HEK293 (cell line): ENCODE measurements around the gene LAMB4.

Experiments
- CTCF ChIA-PET: fragments of 350-600 bp; formaldehyde crosslinking; extraction: SDS; loops from one replicate; lab custom pipeline; 2021; ENCODE audit warnings: antibody characterized with exemption; lab: Yijun Ruan, JAX
- POLR2A ChIA-PET: fragments of 300-600 bp; formaldehyde crosslinking; extraction: SDS; loops from one replicate; lab custom pipeline; 2020; ENCODE audit warnings: antibody characterized with exemption, inconsistent platforms; lab: Yijun Ruan, JAX
- H3K27ac ChIP-seq: fragments of 200-500 bp; sonication (Bioruptor generic); 2 replicates; pipeline ENCODE4 v1.5.1; 2014; ENCODE audit warnings: low read depth, low read length, control low read depth, inconsistent platforms; ENCODE audit errors: extremely low read depth
- H3K36me3 ChIP-seq, 2 experiments: fragments of 200-500 bp in 1 of 2; sonication (Bioruptor generic) in 1 of 2; 1 replicate in 1 of 2; 2 replicates in 1 of 2; pipeline ENCODE4 v1.5.1; 2014 to 2017; ENCODE audit warnings: inconsistent platforms in 2 of 2, low read length in 2 of 2; ENCODE audit not compliant: control insufficient read depth in 2 of 2, insufficient read depth in 1 of 2
- H3K4me1 ChIP-seq: fragments of 200-500 bp; sonication (Bioruptor generic); 2 replicates; pipeline ENCODE4 v1.5.1; 2014; ENCODE audit warnings: mild to moderate bottlenecking, low read length, inconsistent platforms; ENCODE audit not compliant: control insufficient read depth, insufficient read depth
- H3K4me3 ChIP-seq: 2 replicates; pipeline ENCODE4 v1.5.1; 2011; ENCODE audit warnings: low read depth, mild to moderate bottlenecking, control low read depth, low read length, moderate library complexity
- H3K9me3 ChIP-seq: fragments of 200-500 bp; sonication (Bioruptor generic); 2 replicates; pipeline ENCODE4 v1.5.1; 2014; ENCODE audit warnings: low read depth, low read length, inconsistent platforms; ENCODE audit not compliant: control insufficient read depth, insufficient read depth
- BCL6B ChIP-seq: fragments of 450-650 bp; formaldehyde crosslinking; IDR thresholded peaks from 2 replicates; pipeline ENCODE4 v1.5.1; 2017; ENCODE audit warnings: missing biosample characterization, missing genetic modification characterization
- EGR2 ChIP-seq: fragments of 450-650 bp; formaldehyde crosslinking; IDR thresholded peaks from 2 replicates; pipeline ENCODE4 v1.5.1; 2016; ENCODE audit warnings: low read depth, missing biosample characterization, missing genetic modification characterization
- GLIS1 ChIP-seq: fragments of 450-650 bp; formaldehyde crosslinking; IDR thresholded peaks from 2 replicates; pipeline ENCODE4 v1.5.1; 2016; ENCODE audit warnings: missing biosample characterization, missing genetic modification characterization
- KLF1 ChIP-seq: fragments of 450-650 bp; formaldehyde crosslinking; IDR thresholded peaks from 2 replicates; pipeline ENCODE4 v1.5.1; 2016; ENCODE audit warnings: missing biosample characterization, missing genetic modification characterization
- KLF17 ChIP-seq: fragments of 450-650 bp; formaldehyde crosslinking; IDR thresholded peaks from 2 replicates; pipeline ENCODE4 v1.5.1; 2016; ENCODE audit warnings: missing biosample characterization, missing genetic modification characterization
- SP2 ChIP-seq: fragments of 450-650 bp; formaldehyde crosslinking; IDR thresholded peaks from 2 replicates; pipeline ENCODE4 v1.5.1; 2016; ENCODE audit warnings: missing biosample characterization, missing genetic modification characterization
- TRIM28 ChIP-seq: IDR thresholded peaks from 2 replicates; pipeline ENCODE4 v1.6.1; 2011; ENCODE audit warnings: low read length, control low read depth, borderline replicate concordance
- ZFP3 ChIP-seq: fragments of 450-650 bp; formaldehyde crosslinking; IDR thresholded peaks from 2 replicates; pipeline ENCODE4 v1.5.1; 2016; ENCODE audit warnings: low read depth, missing biosample characterization, missing genetic modification characterization
- ZNF184 ChIP-seq: fragments of 450-650 bp; IDR thresholded peaks from 2 replicates; pipeline ENCODE4 v1.5.1; 2018; ENCODE audit warnings: missing biosample characterization, mild to moderate bottlenecking, missing genetic modification characterization
- ZNF26 ChIP-seq: fragments of 450-650 bp; formaldehyde crosslinking; IDR thresholded peaks from 2 replicates; pipeline ENCODE4 v1.5.1; 2016; ENCODE audit warnings: missing biosample characterization, missing genetic modification characterization
- ZNF335 ChIP-seq: fragments of 450-650 bp; formaldehyde crosslinking; conservative IDR thresholded peaks from 2 replicates; pipeline ENCODE4 v1.5.1; 2016; ENCODE audit warnings: missing biosample characterization, missing genetic modification characterization
- ZNF518A ChIP-seq: fragments of 450-650 bp; formaldehyde crosslinking; conservative IDR thresholded peaks from 2 replicates; pipeline ENCODE4 v1.5.1; 2016; ENCODE audit warnings: low read depth, missing biosample characterization, missing genetic modification characterization
- ZNF654 ChIP-seq: fragments of 450-650 bp; formaldehyde crosslinking; IDR thresholded peaks from 2 replicates; pipeline ENCODE4 v1.5.1; 2016; ENCODE audit warnings: low read depth, missing biosample characterization, missing genetic modification characterization
- ZNF76 ChIP-seq: fragments of 450-650 bp; formaldehyde crosslinking; IDR thresholded peaks from 2 replicates; pipeline ENCODE4; 2016; ENCODE audit warnings: low read depth, missing biosample characterization, missing genetic modification characterization, borderline replicate concordance
- TF ChIP-seq, protein P1 (sequence below): fragments of 450-650 bp; formaldehyde crosslinking; IDR thresholded peaks from 2 replicates; pipeline ENCODE4 v1.5.1; 2017; ENCODE audit warnings: missing biosample characterization, missing genetic modification characterization

The LAMB4 gene

GRCh38 chr7:108072739-108073138, 57.4 kb downstream of the LAMB4 start:
- no peaks in the 10 kb centered on the region for H3K9me3 ChIP-seq
- POLR2A ChIA-PET, result no interaction called here
- H3K36me3 ChIP-seq, result no peaks in the 10 kb centered on the region
- no peak for TF ChIP-seq KLF1
- no peak for TF ChIP-seq EGR2 (tag by site-specific recombination)
- TF ChIP-seq, protein P1, sequence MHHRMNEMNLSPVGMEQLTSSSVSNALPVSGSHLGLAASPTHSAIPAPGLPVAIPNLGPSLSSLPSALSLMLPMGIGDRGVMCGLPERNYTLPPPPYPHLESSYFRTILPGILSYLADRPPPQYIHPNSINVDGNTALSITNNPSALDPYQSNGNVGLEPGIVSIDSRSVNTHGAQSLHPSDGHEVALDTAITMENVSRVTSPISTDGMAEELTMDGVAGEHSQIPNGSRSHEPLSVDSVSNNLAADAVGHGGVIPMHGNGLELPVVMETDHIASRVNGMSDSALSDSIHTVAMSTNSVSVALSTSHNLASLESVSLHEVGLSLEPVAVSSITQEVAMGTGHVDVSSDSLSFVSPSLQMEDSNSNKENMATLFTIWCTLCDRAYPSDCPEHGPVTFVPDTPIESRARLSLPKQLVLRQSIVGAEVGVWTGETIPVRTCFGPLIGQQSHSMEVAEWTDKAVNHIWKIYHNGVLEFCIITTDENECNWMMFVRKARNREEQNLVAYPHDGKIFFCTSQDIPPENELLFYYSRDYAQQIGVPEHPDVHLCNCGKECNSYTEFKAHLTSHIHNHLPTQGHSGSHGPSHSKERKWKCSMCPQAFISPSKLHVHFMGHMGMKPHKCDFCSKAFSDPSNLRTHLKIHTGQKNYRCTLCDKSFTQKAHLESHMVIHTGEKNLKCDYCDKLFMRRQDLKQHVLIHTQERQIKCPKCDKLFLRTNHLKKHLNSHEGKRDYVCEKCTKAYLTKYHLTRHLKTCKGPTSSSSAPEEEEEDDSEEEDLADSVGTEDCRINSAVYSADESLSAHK (tag by site-specific recombination), result no peak
- TF ChIP-seq TRIM28, result no peak
- no peak for TF ChIP-seq GLIS1 (tag by site-specific recombination)
- TF ChIP-seq ZFP3, result no peak
- TF ChIP-seq ZNF184 (tag by site-specific recombination), result no peak
- TF ChIP-seq SP2 (tag by site-specific recombination), result no peak
- no peak for TF ChIP-seq ZNF654 (tag by site-specific recombination)
- TF ChIP-seq ZNF76 (tag by site-specific recombination), result no peak
- no peak for TF ChIP-seq ZNF335 (tag by site-specific recombination)
- no peak for TF ChIP-seq BCL6B (tag by site-specific recombination)
- no peak for TF ChIP-seq ZNF26 (tag by site-specific recombination)
- TF ChIP-seq KLF17 (tag by site-specific recombination), result no peak
- TF ChIP-seq ZNF518A (tag by site-specific recombination), result no peak
- CTCF ChIA-PET, result interaction anchor here (1.1 kb wide), 1 partner anchor 73 kb away, joined by 7 read pairs; no protein-coding TSS in a partner anchor
- H3K4me1 ChIP-seq, result no peaks in the 10 kb centered on the region
- H3K27ac ChIP-seq, result no peak overlapping the region
- no peak overlapping the region for H3K4me3 ChIP-seq
